OCI-LY1 (cell line): Measurements from ENCODE around the gene CKB.

Experiments
- H2AFZ ChIP-seq: fragments of 200-600 bp; sonication (generic), shearing (Covaris generic); 2 replicates; pipeline ENCODE4 v1.6.0; 2014; ENCODE audit warnings: antibody characterized with exemption, mild to moderate bottlenecking, low read length
- H3F3A ChIP-seq: fragments of 200-600 bp; sonication (generic), shearing (Covaris generic); 2 replicates; pipeline ENCODE4 v1.6.0; 2014; ENCODE audit warnings: mild to moderate bottlenecking, antibody characterized with exemption, low read length, moderate library complexity; ENCODE audit not compliant: insufficient read depth
- H3K27ac ChIP-seq: fragments of 200-600 bp; sonication (generic); 2 replicates; pipeline ENCODE4 v1.5.1; 2014; ENCODE audit warnings: low read length, mixed run types, mild to moderate bottlenecking, low read depth; ENCODE audit not compliant: poor library complexity, severe bottlenecking
- H3K27me3 ChIP-seq: fragments of 200-600 bp; sonication (generic); 2 replicates; pipeline ENCODE4 v1.6.0; 2014; ENCODE audit warnings: antibody characterized with exemption, mild to moderate bottlenecking, low read length, moderate library complexity; ENCODE audit not compliant: insufficient read depth
- H3K36me3 ChIP-seq: fragments of 200-600 bp; sonication (generic); 2 replicates; pipeline ENCODE4 v1.6.1; 2014; ENCODE audit warnings: mild to moderate bottlenecking, antibody characterized with exemption, low read length, moderate library complexity, mixed read lengths; ENCODE audit not compliant: insufficient read depth
- H3K4me1 ChIP-seq: fragments of 200-600 bp; sonication (generic); 2 replicates; pipeline ENCODE4 v1.5.1; 2014; ENCODE audit warnings: mild to moderate bottlenecking, low read length, moderate library complexity; ENCODE audit not compliant: insufficient read depth, severe bottlenecking
- H3K4me2 ChIP-seq: fragments of 200-600 bp; sonication (generic), shearing (Covaris generic); 2 replicates; pipeline ENCODE4 v1.6.1; 2014; ENCODE audit warnings: low read length
- H3K4me3 ChIP-seq: fragments of 200-600 bp; sonication (generic); 2 replicates; pipeline ENCODE4 v1.5.1; 2014; ENCODE audit warnings: low read length, low read depth, mild to moderate bottlenecking, mixed read lengths; ENCODE audit not compliant: poor library complexity, severe bottlenecking
- H3K79me2 ChIP-seq: fragments of 200-600 bp; shearing (Covaris generic); 2 replicates; pipeline ENCODE4 v1.6.1; 2016; ENCODE audit warnings: mixed run types, low read length, mixed read lengths; ENCODE audit not compliant: insufficient read depth
- H3K9ac ChIP-seq: fragments of 200-600 bp; sonication (generic), shearing (Covaris generic); 2 replicates; pipeline ENCODE4 v1.6.1; 2014; ENCODE audit warnings: mild to moderate bottlenecking, low read length, mixed read lengths
- H3K9me2 ChIP-seq: fragments of 200-600 bp; sonication (generic), shearing (Covaris generic); 2 replicates; pipeline ENCODE4 v1.6.1; 2014; ENCODE audit warnings: low read depth, mild to moderate bottlenecking, low read length, mixed read lengths
- H3K9me3 ChIP-seq: fragments of 200-600 bp; shearing (Covaris generic); 2 replicates; pipeline ENCODE4 v1.6.1; 2014; ENCODE audit warnings: low read length, mixed read lengths
- H4K20me1 ChIP-seq: fragments of 200-600 bp; sonication (generic), shearing (Covaris generic); 2 replicates; pipeline ENCODE4 v1.6.0; 2016; ENCODE audit warnings: mild to moderate bottlenecking, low read length; ENCODE audit not compliant: insufficient read depth
- CTCF ChIP-seq: fragments of 200-600 bp; sonication (generic), shearing (Covaris generic); IDR thresholded peaks from 2 replicates; pipeline ENCODE4 v1.5.1; 2017; ENCODE audit warnings: mild to moderate bottlenecking, antibody characterized with exemption, low read length, moderate library complexity, mixed read lengths
- EZH2 ChIP-seq: fragments of 200-600 bp; sonication (generic), shearing (Covaris generic); IDR thresholded peaks from 2 replicates; pipeline ENCODE4 v1.8.0; 2017; ENCODE audit warnings: borderline replicate concordance, mixed run types, mild to moderate bottlenecking, antibody characterized with exemption, low read length, moderate library complexity, mixed read lengths

CKB gene

GRCh38 chr14:103535891-103536565 lies 13.4 kb upstream of the CKB start:
- Histone ChIP-seq H3F3A (no peaks in the 10 kb centered on the region), H3K9ac (no peak overlapping the region), H3K27me3 (0 out of 2 replicates have a peak, but pooled peaks cover 6% of the 10 kb centered on the region), H3K9me2 (no peaks in the 10 kb centered on the region), H3K4me1 (no peaks in the 10 kb centered on the region), H3K4me3 (no peak overlapping the region), H3K79me2 (no peaks in the 10 kb centered on the region), H2AFZ (no peak overlapping the region), H4K20me1 (no peaks in the 10 kb centered on the region), H3K36me3 (peaks cover 21% of the 10 kb centered on the region; the same call in 1 of the 2 replicates), H3K4me2 (no peak overlapping the region), H3K27ac (no peak overlapping the region), H3K9me3 (no peaks in the 10 kb centered on the region)
- TF ChIP-seq EZH2 (no peak), CTCF (no peak)

- Histone ChIP-seq H3K79me2 (peaks cover 2% of the 10 kb centered on the region; the same call in 1 of the 2 replicates), H3K9ac (no peak overlapping the region), H3K27me3 (0 out of 2 replicates have a peak, but pooled peaks cover 6% of the 10 kb centered on the region), H3K27ac (no peak overlapping the region), H3K9me3 (no peaks in the 10 kb centered on the region), H3K9me2 (no peaks in the 10 kb centered on the region), H4K20me1 (no peaks in the 10 kb centered on the region), H3K36me3 (peaks cover 26% of the 10 kb centered on the region; the same call in 1 of the 2 replicates), H3K4me3 (no peak overlapping the region), H2AFZ (no peak overlapping the region), H3F3A (no peaks in the 10 kb centered on the region), H3K4me2 (no peak overlapping the region), H3K4me1 (peaks cover 6% of the 10 kb centered on the region)
- no peak for TF ChIP-seq EZH2
- TF ChIP-seq CTCF: no peak
Measured at GRCh38 chr14:103535081-103535890, 12.7 kb upstream of the CKB start.

DNA sequence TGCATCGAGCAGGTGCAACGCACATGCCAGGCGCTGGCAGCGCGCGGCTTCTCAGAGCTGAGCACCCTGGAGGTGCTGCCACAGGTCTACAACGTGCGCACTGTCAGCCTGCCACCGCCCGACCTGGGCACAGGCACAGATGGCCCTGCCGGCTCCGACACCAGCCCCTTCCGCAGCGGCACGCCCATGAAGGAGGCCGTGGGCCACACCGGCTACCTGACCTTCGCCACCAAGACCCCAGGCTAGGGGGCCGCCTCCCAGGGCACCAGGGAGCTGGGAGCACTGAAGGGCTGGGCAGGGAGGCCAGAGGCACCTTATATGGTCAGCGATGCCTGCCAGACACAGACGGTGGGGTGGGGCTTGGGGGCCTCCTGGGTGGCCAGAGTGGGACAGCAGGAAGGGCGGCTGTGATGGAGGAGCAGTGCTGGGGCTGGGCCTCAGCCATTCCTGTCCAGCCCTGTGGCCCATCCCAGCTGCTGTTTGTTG lies 12.0 kb upstream of the CKB start:
- no peaks in the 10 kb centered on the region for H3F3A ChIP-seq
- H3K9me3 ChIP-seq: no peaks in the 10 kb centered on the region
- H3K4me1 ChIP-seq: peaks cover 13% of the 10 kb centered on the region
- H3K4me3 ChIP-seq: no peak overlapping the region
- H3K27me3 ChIP-seq: 0 out of 2 replicates have a peak, but pooled peaks cover 6% of the 10 kb centered on the region
- H2AFZ ChIP-seq: no peak overlapping the region
- no peaks in the 10 kb centered on the region for H3K9me2 ChIP-seq
- H3K27ac ChIP-seq: no peak overlapping the region
- TF ChIP-seq CTCF (no peak), EZH2 (no peak)
- no peak overlapping the region for H3K9ac ChIP-seq
- H3K4me2 ChIP-seq: no peak overlapping the region
- H3K79me2 ChIP-seq: peaks cover 3% of the 10 kb centered on the region; the same call in 1 of the 2 replicates
- peaks cover 27% of the 10 kb centered on the region; the same call in 1 of the 2 replicates for H3K36me3 ChIP-seq
- no peaks in the 10 kb centered on the region for H4K20me1 ChIP-seq
